A172 (cell line): Measurements from ENCODE around the gene KCNQ4. TPM values are rescaled to one million over a fixed set of nuclear protein-coding genes. Genes with fewer than 3 reads are reported as not detected.

Experiments
- DNase-seq: peaks from one replicate; pipeline ENCODE4 v3.0.0-alpha.2; 2015; ENCODE audit warnings: low spot score
- total RNA-seq: library from RNA; depleted of rRNA; stranded (reverse); fragments of >200 nt; shearing (Covaris generic); gene quantifications from 2 replicates; pipeline ENCODE4 v1.2.3, GENCODE V29; 2014

Gene KCNQ4
- total RNA-seq, 1 experiment from 2014 or later = not detected

- no peak for DNase-seq
Observed at GRCh38 chr1:40794974-40795715, 11.6 kb downstream of the KCNQ4 start.

DNA sequence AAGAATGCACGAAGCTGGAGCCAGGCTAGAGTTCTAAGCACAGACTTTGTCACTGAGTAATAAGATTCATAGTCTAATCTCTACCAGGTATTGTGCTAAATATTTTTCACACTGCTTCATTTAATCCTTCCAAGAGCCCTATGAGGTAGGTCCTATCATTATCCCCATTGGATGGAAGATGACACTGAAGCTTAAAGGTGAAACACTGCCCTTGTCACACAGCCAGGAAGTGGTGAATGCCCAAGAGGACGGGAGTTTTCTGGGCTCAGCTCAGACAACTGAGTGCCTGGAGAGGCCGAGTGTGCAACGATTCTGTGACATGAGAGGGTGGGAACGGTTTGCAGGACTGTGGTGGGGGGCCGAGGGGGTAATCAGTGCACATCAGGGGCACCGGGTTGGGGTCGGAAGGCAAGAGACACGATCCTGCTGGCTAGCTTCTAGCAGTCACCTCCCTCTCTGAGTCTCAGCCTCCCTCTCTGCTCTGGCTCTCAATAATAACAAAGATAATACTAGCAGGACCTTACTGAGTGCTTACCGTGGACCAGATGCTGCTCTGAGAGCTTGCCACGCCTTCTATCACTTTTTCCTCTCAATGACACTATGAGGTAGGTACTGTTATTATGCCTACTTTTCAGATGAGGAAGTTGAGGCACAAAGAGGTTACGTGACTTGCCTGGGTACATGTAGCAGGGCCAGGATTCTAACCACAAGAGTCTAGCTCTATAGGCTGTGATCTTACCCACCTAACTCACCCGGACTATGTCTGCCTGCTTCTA, 12.4 kb downstream of the KCNQ4 start:
- no peak for DNase-seq

GRCh38 chr1:40796939-40797667, 13.5 kb downstream of the KCNQ4 start:
- DNase-seq = peak; percentile 60

GRCh38 chr1:40797668-40798010, 14.1 kb downstream of the KCNQ4 start:
- no peak for DNase-seq

- no peak for DNase-seq
Observed at GRCh38 chr1:40798366-40799281, 15.0 kb downstream of the KCNQ4 start.

DNA sequence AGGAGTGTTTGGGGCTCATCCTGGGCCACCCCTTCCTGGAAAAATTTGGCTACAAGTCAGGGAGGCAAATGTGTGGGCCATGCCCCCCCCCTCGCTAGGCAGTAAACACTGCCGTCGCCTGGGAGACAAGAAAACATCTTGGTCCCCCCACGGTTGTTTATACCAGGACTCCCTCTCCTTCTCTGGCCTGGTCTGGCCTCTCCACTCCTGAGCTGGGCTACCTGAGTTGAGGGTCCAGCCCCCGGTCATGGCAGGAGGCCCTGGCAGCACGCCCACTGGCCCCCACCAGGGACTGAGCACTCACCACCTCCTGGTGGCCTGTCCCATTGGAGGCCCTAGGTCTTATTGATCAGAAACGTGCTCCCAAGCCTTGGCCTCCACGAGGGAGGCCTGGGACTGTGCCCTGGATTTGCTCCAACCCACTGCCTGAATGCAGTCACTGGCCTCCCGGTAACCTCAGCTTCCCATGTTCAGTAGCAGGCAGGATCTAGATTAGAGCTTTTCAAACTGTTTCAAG, 15.8 kb downstream of the KCNQ4 start:
- DNase-seq = no peak

DNA sequence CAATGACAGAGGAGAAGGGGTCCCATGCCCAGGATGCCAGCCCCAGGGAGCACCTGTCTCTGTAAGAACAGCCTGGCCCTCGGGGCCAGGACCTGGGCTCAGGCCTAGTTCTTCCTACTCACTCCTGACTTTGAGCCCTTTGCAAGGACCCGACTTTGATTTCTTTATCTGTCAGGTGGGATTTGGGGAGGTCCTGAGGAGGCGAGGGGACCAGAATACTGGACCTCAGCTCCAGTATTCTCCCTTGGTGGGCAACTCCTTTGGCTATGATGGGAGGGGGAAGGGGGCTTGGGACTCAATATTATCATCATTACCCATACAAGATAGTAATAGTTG, 18.1 kb downstream of the KCNQ4 start:
- no peak for DNase-seq

GRCh38 chr1:40802078-40802741, 18.6 kb downstream of the KCNQ4 start:
- DNase-seq = no peak

GRCh38 chr1:40802742-40803113, 19.1 kb downstream of the KCNQ4 start:
- no peak for DNase-seq

DNA sequence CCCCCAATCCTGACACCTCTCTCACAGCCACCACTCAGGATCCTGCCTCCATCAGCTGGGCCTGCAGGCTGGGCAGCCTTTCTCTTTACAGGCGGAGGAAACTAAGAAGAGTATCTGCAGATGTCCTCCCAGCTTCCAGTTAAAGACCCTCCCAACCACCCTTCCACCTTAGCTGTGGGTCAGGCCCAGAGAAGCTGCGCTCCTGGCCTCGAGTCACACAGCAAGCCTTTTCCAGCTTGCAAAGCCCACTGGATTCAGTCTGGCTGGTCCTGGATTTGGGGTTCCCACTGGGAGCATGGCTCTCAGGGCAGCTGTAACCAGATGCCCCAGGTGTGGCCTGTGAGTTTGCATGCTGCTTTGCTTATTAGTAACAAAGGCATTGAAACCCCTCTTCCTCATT, 19.9 kb downstream of the KCNQ4 start:
- no peak for DNase-seq

DNA sequence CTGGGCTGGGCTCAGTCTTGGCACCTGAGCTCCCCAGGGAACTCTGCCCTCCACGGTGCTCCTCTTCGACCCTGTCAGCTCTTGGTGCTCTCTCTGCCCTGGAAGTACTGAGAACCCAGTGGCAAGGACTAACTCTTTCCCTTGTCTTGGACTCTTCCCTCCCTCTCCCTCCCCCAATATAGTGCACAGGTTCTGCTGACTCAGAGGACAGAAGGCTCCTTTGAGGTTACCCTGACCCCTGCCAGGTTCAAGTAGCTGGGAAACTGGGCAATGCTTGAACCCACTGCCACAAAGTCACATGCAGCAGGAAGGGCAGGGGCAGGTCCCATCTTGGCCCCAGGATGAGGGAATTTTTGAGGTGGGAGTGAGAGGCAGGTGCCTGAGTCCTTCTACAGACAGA, 20.3 kb downstream of the KCNQ4 start:
- no peak for DNase-seq

DNA sequence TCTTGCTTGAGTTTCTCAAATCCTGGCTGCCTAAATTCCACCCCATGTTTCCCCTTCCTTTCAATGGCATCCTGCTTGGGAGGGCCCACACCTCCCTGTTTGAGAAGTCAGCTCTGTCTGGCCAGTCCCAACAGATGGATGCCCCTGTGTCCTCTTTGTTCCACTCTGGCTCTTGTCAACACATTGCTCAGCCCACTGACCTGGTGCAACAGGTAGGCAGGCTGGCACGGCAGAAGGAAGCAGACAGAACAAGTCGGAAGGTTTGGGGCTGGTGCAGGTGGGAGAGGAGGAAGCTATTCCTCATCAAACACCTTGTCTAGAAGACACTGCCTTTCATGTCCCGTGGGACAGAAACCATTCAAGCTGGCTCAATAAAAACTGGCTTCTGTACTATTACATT, 22.7 kb downstream of the KCNQ4 start:
- no peak for DNase-seq

DNA sequence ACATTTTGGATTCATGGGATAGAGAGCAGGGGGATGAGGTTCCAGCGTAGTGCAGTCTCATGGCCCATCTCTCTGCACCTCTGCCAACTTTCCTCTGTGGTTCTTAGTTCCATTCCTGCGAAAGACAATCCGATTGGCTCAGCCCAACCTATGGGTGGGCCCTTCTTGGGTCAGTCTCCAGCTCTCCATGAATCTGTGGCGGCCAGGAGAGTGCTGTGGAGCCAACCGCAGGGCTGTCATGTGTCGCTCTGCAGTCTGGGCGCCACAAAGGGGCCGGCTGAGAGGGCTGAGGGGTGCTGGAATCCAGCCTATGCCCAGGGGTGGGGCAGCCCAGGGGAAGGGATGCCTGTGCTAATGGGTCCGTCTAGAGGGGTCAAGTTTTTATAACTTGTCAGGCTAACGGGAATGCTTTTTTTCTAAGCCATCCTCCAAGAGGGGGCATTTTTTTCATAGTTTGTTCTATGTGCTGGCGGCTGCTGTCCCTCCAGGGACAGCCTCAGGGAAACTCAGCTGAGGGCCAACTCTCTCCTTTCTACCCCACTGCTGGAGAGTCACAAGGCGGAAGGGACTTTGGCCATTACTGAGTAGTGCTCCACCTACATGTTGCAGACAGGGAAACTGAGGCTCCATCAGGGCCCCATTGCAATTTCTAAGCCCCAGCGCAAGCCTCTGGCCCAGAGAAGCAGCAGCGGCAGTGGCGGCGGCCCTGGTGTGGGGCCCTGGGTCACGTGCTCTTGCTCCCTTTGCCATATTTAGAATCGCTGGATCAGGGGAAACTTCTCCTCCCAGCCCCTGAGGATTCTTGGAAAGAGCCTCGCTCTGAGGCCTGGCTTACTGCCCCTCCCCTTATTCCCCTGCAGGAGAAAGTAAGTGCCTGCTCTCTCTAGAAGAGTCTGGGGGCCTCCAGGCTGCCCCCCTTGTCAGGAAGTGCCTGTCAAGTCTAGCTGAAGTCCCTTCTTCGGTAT, 23.4 kb downstream of the KCNQ4 start:
- no peak for DNase-seq

GRCh38 chr1:40808002-40808401, 24.4 kb downstream of the KCNQ4 start:
- no peak for DNase-seq

GRCh38 chr1:40808444-40808843, 24.9 kb downstream of the KCNQ4 start:
- no peak for DNase-seq

DNA sequence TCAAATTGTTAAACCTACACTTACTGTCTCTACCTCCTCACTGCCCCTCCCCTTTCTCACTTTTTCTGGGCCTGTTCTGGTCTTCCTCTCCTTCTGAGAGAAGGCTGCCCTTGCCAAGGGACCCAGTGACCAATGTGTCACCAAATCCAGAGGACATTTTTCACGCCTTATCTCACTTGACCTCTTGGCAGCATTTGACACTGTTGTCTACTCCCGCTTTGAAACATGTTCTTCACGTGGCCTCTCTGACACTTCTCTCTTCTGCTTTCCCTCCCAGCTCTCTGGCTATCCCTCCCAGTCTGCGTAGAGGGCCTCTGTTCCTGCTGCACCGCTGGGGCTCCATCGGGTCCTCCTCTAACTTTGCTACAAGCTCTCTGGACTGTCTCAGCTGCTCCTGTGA, 25.3 kb downstream of the KCNQ4 start:
- DNase-seq = no peak

- no peak for DNase-seq
Observed at GRCh38 chr1:40810927-40811326, 27.3 kb downstream of the KCNQ4 start.

DNA sequence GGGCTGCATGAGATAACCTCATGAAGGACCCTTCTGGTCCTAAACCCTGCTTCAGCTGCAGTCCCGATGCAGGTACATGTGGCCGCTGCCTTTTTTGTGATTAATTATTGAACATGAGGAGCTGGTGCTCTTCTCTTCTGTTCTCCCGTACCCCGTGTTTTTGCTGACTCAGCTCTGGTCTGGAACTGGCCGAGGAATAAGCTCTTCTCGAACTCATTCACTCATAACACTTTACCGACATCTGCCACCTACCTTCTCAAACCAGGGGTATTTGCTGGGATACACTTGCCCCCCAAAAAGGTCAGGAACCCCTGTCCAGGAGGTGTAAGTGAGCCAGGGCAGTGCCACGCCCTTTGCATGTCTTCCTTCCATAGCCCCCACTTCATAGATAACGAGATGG, 31.8 kb downstream of the KCNQ4 start:
- no peak for DNase-seq

DNA sequence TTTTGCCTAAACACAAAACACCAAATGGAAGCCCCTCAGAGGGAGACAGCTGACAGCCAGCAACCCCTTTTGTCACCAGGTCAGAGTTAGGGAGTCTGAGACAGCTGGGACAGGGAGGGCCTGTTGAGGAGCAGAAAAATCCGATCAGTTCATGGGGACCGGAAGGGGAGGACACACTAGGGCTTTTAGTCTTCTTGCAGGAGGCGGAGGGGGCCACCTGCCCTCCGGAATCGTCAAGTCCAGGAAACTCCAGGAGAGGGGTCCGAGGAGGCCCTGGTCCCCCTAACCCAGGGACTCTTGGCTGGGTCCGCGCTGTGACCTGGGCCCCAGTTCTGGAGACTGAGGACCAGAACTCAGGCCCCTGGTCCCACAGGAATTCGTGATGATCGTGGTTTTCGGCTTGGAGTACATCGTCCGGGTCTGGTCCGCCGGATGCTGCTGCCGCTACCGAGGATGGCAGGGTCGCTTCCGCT, 34.2 kb downstream of the KCNQ4 start:
- no peak for DNase-seq
